SK-N-MC (cell line): Measurements from ENCODE around the gene AKT3.

ENCODE experiments used
- DNase-seq: peaks from one replicate; pipeline ENCODE4 v3.0.0-alpha.2; 2011; ENCODE audit warnings: low read depth, low spot score
- H3K27ac ChIP-seq: fragments of 200-600 bp; sonication (generic); 2 replicates; pipeline ENCODE4 v1.5.1; 2016; ENCODE audit warnings: mixed run types
- H3K36me3 ChIP-seq: fragments of 200-600 bp; sonication (generic); 2 replicates; pipeline ENCODE4 v1.6.1; 2017; ENCODE audit warnings: antibody characterized with exemption, low read length, mixed read lengths; ENCODE audit not compliant: insufficient read depth
- H3K4me3 ChIP-seq: fragments of 200-600 bp; sonication (generic); 2 replicates; pipeline ENCODE4 v1.5.1; 2016
- H3K9ac ChIP-seq: fragments of 200-600 bp; sonication (generic); 2 replicates; pipeline ENCODE4 v1.8.0; 2017; ENCODE audit warnings: mixed run types, mixed read lengths; ENCODE audit not compliant: insufficient read length
- H3K9me3 ChIP-seq: fragments of 200-600 bp; sonication (generic); 2 replicates; pipeline ENCODE4 v1.6.1; 2017; ENCODE audit warnings: low read depth, mild to moderate bottlenecking, antibody characterized with exemption, low read length, moderate library complexity, mixed read lengths
- EZH2 ChIP-seq: fragments of 200-600 bp; sonication (generic); IDR thresholded peaks from one replicate; pipeline ENCODE4 v1.6.1; 2017; ENCODE audit warnings: antibody characterized with exemption
- FOXP2 ChIP-seq: optimal IDR thresholded peaks from 2 replicates; pipeline ENCODE3; 2011; ENCODE audit warnings: mild to moderate bottlenecking, moderate library complexity; ENCODE audit not compliant: insufficient read depth; ENCODE audit errors: extremely low read length, control extremely low read depth
- POLR2AphosphoS5 ChIP-seq: IDR thresholded peaks from 2 replicates; pipeline ENCODE4 v1.6.1; 2012; ENCODE audit warnings: mild to moderate bottlenecking, low read depth, low read length, borderline replicate concordance

AKT3 gene

DNA sequence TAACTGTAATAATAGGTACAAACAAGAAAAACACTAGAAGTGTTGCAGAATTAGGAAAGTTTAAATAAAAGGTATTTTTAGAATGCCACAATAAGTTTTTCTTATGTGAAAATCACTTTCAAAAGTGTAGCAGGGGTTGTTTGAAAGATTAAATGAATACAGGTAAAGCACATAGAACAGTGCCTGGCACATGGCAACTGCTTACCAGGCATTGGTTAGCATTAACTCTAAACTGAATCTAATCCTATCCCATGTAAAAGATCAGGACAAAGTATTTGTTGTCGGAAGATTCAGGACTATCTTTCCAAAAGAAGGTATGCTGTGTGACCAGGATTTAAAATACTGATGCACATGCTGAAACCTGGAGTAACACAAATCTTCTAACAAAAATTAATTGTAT lies 3.3 kb downstream of the AKT3 start:
- TF ChIP-seq EZH2 (no peak), FOXP2 (no peak), POLR2AphosphoS5 (no peak)
- no peak overlapping the region for H3K4me3 ChIP-seq
- H3K36me3 ChIP-seq, result no peaks in the 10 kb centered on the region
- no peak for DNase-seq
- H3K27ac ChIP-seq, result no peak overlapping the region
- no peak overlapping the region for H3K9ac ChIP-seq
- H3K9me3 ChIP-seq, result no peaks in the 10 kb centered on the region

- DNase-seq, result no peak
- Histone ChIP-seq H3K9me3 (no peaks in the 10 kb centered on the region), H3K9ac (no peak overlapping the region), H3K27ac (no peak overlapping the region), H3K36me3 (no peaks in the 10 kb centered on the region), H3K4me3 (no peak overlapping the region)
- TF ChIP-seq EZH2 (no peak), POLR2AphosphoS5 (no peak), FOXP2 (no peak)
These were observed 4.2 kb downstream of the AKT3 start for GRCh38 chr1:243845888-243846287.

DNA sequence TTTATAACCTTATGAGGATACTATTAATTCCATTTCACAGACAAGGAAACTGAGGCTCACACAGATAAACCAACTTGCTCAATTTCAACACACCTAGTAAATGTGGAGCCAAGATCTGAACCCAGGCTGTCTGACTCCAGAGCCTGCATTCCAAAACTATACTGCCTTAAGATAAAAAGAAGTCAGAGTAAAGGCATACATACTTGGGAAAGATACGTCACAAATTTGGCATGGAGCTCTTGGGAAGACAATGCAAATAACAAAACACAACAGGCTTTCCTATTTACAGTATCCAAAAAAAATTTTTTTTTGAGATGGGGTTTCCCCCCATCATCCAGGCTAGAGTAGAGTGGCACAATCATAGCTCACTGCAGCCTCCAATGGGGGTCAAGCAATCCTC lies 5.9 kb downstream of the AKT3 start:
- Histone ChIP-seq H3K4me3 (no peak overlapping the region), H3K27ac (no peak overlapping the region), H3K9ac (no peak overlapping the region), H3K9me3 (no peaks in the 10 kb centered on the region), H3K36me3 (no peaks in the 10 kb centered on the region)
- DNase-seq, result no peak
- TF ChIP-seq POLR2AphosphoS5 (no peak), FOXP2 (no peak), EZH2 (no peak)

GRCh38 chr1:243842978-243843511 lies 7.0 kb downstream of the AKT3 start:
- DNase-seq, result no peak
- H3K36me3 ChIP-seq, result no peaks in the 10 kb centered on the region
- no peak overlapping the region for H3K9ac ChIP-seq
- no peak overlapping the region for H3K27ac ChIP-seq
- TF ChIP-seq POLR2AphosphoS5 (no peak), EZH2 (no peak), FOXP2 (no peak)
- H3K4me3 ChIP-seq, result no peak overlapping the region
- H3K9me3 ChIP-seq, result no peaks in the 10 kb centered on the region

DNA sequence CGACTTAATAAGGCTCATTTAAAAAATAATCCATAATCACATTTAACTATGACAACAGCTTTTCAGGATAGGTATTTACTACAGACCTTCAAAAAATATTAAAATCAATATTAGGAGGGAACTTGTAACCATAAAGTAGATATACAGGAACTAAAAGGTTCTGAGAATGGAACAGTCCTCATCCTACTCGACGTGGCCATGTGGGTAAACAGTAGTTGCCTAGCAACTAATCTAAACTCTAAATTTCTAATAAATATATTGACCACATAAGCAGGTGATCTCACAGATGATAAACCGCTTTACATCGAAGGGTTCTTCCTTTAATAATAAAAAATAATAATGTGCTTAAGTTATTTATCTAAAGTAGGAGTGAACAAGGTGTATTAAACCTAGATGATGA lies 7.9 kb downstream of the AKT3 start:
- Histone ChIP-seq H3K4me3 (no peak overlapping the region), H3K9ac (no peak overlapping the region), H3K9me3 (no peaks in the 10 kb centered on the region), H3K27ac (no peak overlapping the region), H3K36me3 (no peaks in the 10 kb centered on the region)
- no peak for DNase-seq
- TF ChIP-seq EZH2 (no peak), FOXP2 (no peak), POLR2AphosphoS5 (no peak)

GRCh38 chr1:243841507-243841906 lies 8.5 kb downstream of the AKT3 start:
- no peak overlapping the region for H3K27ac ChIP-seq
- H3K4me3 ChIP-seq, result no peak overlapping the region
- DNase-seq, result no peak
- no peaks in the 10 kb centered on the region for H3K36me3 ChIP-seq
- no peak overlapping the region for H3K9ac ChIP-seq
- no peaks in the 10 kb centered on the region for H3K9me3 ChIP-seq
- TF ChIP-seq POLR2AphosphoS5, result no peak
- TF ChIP-seq EZH2, result no peak
- no peak for TF ChIP-seq FOXP2

- no peak for TF ChIP-seq POLR2AphosphoS5
- no peak for TF ChIP-seq FOXP2
- no peak for TF ChIP-seq EZH2
- H3K27ac ChIP-seq, result no peak overlapping the region
- H3K4me3 ChIP-seq, result no peak overlapping the region
- DNase-seq, result no peak
- H3K9ac ChIP-seq, result no peak overlapping the region
- no peaks in the 10 kb centered on the region for H3K36me3 ChIP-seq
- no peaks in the 10 kb centered on the region for H3K9me3 ChIP-seq
These were observed 12.0 kb downstream of the AKT3 start for GRCh38 chr1:243837907-243838535.

GRCh38 chr1:243834130-243834529 lies 15.9 kb downstream of the AKT3 start:
- Histone ChIP-seq H3K4me3 (no peak overlapping the region), H3K9me3 (no peaks in the 10 kb centered on the region), H3K36me3 (no peaks in the 10 kb centered on the region), H3K9ac (no peak overlapping the region), H3K27ac (no peak overlapping the region)
- DNase-seq, result no peak
- TF ChIP-seq EZH2, result no peak
- no peak for TF ChIP-seq POLR2AphosphoS5
- TF ChIP-seq FOXP2, result no peak

- no peak for TF ChIP-seq EZH2
- no peak for TF ChIP-seq FOXP2
- TF ChIP-seq POLR2AphosphoS5, result no peak
- no peaks in the 10 kb centered on the region for H3K36me3 ChIP-seq
- H3K27ac ChIP-seq, result no peak overlapping the region
- H3K9me3 ChIP-seq, result no peaks in the 10 kb centered on the region
- no peak overlapping the region for H3K4me3 ChIP-seq
- H3K9ac ChIP-seq, result no peak overlapping the region
- DNase-seq, result no peak
These were observed 18.6 kb downstream of the AKT3 start for GRCh38 chr1:243831463-243831862.
